Measurements from ENCODE around the gene PROX1.

Gene PROX1, protein sequence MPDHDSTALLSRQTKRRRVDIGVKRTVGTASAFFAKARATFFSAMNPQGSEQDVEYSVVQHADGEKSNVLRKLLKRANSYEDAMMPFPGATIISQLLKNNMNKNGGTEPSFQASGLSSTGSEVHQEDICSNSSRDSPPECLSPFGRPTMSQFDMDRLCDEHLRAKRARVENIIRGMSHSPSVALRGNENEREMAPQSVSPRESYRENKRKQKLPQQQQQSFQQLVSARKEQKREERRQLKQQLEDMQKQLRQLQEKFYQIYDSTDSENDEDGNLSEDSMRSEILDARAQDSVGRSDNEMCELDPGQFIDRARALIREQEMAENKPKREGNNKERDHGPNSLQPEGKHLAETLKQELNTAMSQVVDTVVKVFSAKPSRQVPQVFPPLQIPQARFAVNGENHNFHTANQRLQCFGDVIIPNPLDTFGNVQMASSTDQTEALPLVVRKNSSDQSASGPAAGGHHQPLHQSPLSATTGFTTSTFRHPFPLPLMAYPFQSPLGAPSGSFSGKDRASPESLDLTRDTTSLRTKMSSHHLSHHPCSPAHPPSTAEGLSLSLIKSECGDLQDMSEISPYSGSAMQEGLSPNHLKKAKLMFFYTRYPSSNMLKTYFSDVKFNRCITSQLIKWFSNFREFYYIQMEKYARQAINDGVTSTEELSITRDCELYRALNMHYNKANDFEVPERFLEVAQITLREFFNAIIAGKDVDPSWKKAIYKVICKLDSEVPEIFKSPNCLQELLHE

DNA sequence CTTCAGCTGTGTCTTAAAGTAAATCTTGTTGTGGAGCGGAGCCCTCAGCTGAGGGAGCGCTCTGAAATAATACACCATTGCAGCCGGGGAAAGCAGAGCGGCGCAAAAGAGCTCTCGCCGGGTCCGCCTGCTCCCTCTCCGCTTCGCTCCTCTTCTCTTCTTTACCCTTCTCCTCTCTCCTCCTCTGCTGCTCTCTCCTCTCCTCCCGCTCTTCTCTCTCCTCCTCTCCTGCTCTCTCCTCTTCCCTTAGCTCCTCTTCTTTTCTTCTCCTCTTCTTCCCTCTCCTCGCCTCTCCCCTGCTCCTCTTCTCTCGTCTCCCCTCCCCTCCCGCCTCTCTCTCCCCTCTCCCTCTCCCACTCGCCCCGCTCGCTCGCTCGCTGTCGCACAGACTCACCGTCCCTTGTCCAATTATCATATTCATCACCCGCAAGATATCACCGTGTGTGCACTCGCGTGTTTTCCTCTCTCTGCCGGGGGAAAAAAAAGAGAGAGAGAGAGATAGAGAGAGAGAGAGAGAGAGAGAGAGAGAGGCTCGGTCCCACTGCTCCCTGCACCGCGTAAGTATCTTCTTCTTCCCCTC, at the start of gene PROX1:
TSS of gene PROX1 (plus strand) at position 47 of the 580 bp plus-strand sequence. CDS start 8,563 bp downstream, outside the sequence.
- peak; percentile 41 for DNase-seq (ENCODE audit: low read depth)

- no peak for DNase-seq (ENCODE audit: low read depth)
Observed at GRCh38 chr1:213938776-213939175, 49.0 kb upstream of the PROX1 start.

DNA sequence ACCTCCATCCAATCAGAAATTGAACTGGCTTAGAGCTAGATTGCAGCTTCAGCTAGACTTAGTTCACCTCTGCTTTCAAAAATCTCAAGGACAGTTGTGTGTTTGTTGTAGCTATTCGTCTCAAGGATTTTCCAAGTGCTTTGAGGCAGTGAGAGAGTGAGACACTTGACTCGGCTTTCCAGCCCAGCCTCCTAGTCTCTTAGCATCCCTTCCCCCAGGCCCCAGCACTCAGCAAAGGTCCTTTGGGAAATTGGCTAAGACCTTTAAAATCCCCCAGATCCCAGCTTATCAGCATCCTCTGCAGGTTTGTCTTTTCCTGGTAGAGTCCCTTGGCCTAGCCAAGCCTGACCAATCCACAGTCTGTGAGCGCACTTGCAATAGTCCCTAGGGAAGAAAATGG, 47.9 kb upstream of the PROX1 start:
- no peak for DNase-seq (ENCODE audit: low read depth)

DNA sequence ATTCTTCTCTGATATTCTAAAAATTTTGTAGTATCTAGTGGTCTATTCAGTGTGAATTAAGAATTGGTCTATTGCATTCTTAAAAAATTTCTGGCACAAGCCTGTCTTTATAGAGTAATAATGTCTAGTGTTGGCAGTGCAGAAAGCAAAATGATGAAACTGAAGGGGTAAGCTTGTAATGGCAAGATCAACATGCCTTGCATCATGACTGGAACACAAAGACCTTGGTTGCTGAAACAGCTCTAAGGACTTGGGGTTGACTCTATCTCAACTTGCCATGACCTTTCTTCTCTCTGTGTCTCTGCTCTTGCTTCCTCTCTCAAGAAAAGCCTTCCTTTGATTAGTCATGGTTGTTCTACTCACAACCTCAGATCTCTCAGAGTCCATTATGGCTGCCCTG, 46.8 kb upstream of the PROX1 start:
- DNase-seq (ENCODE audit: low read depth): no peak

DNA sequence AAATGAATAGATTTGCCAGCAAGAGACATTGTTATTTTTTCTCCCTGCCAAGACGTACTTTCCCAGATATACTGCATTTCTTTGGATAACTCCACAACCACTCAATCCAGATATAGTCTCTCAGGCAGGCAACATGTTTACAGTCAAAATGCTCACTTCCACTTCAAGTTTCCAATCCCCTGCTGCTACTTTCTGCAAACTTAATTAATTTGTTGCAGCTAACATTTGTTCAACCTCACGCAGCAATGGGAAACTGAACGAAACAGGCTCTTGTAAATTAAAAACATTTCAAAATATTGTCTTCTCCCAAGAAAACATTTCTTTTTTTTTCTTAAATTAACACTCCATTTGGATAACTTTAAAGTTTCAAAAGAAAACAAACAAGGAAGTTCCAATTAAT, 45.7 kb upstream of the PROX1 start:
- no peak for DNase-seq (ENCODE audit: low read depth)

GRCh38 chr1:213947200-213947801, 40.5 kb upstream of the PROX1 start:
- DNase-seq (ENCODE audit: low read depth): no peak

DNA sequence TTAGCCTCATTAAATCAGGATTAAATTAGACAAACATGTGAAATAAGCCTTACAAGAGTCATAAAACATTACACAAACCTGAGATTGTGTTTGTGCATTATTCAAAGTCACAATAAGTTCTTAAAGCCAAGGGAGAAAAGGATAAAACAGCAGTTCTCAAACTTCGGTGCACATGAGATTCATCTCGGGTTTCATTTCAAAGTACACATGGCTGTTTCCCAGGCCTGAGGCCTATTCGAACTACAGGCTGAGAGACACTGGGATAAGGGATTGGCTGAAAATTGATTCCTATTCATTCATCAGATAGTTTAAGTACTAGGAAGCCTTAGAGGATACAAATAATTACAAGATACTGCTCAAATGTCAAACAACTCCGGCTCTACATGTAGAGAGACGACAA, 35.9 kb upstream of the PROX1 start:
- no peak for DNase-seq (ENCODE audit: low read depth)

DNA sequence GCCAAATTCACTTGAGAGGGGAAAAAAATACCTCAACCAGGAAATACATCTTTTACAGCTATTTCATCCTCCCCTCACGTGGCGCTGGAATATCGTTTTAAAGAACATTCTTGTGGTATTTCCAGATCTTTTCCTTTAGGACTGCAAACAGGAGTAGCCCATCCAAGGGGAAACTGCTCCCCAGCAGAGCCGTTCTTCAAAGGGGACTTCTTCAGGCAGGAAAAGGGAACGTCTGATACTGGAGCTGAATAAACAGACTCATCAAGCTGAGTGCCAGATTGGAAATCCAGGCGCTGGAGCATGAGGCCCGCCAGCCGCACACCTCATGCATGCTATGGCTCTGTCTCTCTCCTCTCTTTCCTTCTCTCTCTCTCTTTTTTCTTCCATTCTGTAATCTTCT, 34.0 kb upstream of the PROX1 start:
- DNase-seq (ENCODE audit: low read depth): no peak

DNA sequence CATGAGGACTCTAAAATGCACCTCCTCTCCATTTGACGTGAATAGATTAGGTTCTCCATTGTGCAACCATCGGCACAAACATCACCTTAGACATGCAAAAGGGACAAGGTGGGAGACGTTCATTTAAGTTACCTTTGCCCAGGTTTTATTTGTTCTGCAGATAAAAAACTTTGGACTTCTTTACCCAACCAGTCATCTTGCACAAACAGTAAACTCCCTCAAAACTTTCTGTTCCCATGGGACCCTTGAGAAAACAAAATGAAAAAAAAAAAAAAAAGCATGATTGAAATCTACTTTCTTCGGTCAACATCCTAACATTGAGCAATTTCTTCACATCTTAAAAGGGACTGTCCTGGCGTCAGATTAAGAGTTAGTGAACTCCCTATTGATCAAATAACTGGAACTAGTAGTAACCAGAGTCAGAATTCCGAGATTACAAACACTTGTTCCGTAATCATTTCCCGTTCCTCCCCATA, 31.4 kb upstream of the PROX1 start:
- no peak for DNase-seq (ENCODE audit: low read depth)

GRCh38 chr1:213958346-213958745, 29.4 kb upstream of the PROX1 start:
- no peak for DNase-seq (ENCODE audit: low read depth)

DNA sequence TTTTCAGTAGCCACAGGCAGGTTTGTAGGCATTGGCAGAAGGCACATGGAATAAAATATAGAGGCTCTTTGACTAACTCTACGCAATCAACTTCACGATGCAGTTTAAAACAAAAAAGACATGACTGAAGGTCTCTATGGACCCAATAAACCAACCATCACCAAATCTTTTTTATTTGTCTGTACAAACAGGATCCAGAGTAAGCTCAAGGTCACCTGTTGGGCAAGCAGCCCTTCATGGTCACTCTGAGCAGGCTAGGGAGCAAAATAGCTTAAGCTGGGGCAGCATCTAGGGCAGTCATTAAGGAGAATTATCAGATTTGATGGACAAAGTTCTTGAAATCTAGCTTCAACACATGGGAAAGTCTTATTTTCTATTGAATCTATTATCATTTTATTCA, 26.8 kb upstream of the PROX1 start:
- no peak for DNase-seq (ENCODE audit: low read depth)

GRCh38 chr1:213962508-213962907, 25.3 kb upstream of the PROX1 start:
- no peak for DNase-seq (ENCODE audit: low read depth)

DNA sequence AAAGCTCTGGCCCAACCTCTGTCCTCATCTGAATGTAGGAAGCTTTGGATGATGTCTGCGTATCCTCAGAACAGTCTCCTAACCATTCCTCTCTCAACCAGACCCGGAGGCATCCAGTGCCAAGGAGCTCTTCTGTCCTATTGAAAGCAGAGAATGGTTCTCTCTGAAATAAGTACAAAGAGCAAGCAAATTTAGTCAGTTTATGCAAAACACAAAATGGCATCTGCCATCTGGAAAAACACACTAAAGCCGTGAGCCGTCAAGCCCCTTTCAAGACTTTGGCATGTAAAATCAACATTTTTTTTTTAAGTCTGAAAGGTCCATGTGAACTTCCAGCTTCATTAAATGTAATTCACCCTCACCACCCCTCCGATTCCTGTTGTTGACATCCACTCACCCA, 21.7 kb upstream of the PROX1 start:
- no peak for DNase-seq (ENCODE audit: low read depth)

DNA sequence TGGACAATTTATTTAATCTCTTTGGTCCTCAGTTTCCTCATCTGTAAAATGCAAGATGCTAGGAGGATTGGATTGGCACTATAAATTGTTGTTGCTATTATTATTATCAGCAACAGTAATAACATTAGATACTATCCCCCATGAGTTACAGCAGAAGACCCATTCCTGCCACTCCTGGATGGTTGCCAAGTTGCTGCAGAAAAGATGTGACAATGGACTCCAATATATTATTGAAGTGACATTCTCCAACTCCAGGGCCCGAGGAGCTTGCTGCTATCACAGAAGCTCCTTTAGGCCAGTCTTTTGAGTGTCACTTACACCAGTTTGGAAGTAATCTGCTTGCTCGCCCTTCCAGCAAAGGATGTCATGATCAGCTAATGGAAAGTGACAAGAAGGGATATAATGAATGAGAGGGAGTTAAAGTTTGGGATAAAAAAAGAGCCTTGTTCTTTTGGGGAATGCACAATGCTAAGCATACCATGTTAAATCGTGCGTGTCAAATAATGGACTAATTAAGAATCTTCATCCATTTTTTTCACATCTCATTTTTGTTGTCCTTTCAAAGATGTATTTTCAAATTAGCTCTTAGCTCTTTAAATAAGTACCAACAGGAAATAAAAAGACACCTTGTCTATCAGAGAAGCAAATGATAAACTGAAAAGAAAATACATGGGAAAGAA, 19.5 kb upstream of the PROX1 start:
- DNase-seq (ENCODE audit: low read depth): no peak

- no peak for DNase-seq (ENCODE audit: low read depth)
Observed at GRCh38 chr1:213969958-213970555, 17.7 kb upstream of the PROX1 start.

DNA sequence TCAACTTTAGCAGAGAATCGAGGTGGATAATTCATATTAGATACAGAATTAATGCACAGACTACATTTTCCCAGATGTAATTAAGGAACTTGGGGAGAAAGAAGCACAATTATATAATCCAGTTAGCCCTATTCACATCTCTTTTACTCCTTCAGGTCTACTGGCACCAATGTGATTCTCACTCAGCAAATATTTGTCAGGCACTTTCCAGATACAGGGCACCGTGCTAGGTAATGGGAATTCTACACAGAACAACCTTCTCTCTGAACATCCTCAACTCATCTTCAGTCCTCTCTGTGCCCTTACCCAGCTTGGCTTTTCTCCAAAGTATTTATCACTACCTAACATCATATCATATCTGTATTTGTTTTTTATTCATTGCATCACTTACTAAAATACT, 15.6 kb upstream of the PROX1 start:
- no peak for DNase-seq (ENCODE audit: low read depth)

GRCh38 chr1:213973129-213973528, 14.6 kb upstream of the PROX1 start:
- no peak for DNase-seq (ENCODE audit: low read depth)

- no peak for DNase-seq (ENCODE audit: low read depth)
Observed at GRCh38 chr1:213976665-213977485, 10.9 kb upstream of the PROX1 start.

GRCh38 chr1:213977486-213977842, 10.3 kb upstream of the PROX1 start:
- no peak for DNase-seq (ENCODE audit: low read depth)

- DNase-seq (ENCODE audit: low read depth): no peak
Observed at GRCh38 chr1:213977909-213978308, 9.9 kb upstream of the PROX1 start.

Data from GM04504 (cell line).